HG03442 (cell line): Measurements from ENCODE around the gene TMEM179B.

Experiments used
- ATAC-seq: cut with Tn5 transposase; IDR thresholded peaks from one replicate; pipeline ENCODE4 v1.9.1; 2021; ENCODE audit warnings: mild to moderate bottlenecking, moderate library complexity; ENCODE audit not compliant: unreplicated experiment

The TMEM179B gene

GRCh38 chr11:62831520-62832335 is 44.5 kb downstream of the TMEM179B start, which contains the start of gene STX5:
Gene STX5, minus strand, starts transcription at chr11:62832051. Its CDS starts 808 bp downstream, at chr11:62831243.
- peak; percentile 86 for ATAC-seq

DNA sequence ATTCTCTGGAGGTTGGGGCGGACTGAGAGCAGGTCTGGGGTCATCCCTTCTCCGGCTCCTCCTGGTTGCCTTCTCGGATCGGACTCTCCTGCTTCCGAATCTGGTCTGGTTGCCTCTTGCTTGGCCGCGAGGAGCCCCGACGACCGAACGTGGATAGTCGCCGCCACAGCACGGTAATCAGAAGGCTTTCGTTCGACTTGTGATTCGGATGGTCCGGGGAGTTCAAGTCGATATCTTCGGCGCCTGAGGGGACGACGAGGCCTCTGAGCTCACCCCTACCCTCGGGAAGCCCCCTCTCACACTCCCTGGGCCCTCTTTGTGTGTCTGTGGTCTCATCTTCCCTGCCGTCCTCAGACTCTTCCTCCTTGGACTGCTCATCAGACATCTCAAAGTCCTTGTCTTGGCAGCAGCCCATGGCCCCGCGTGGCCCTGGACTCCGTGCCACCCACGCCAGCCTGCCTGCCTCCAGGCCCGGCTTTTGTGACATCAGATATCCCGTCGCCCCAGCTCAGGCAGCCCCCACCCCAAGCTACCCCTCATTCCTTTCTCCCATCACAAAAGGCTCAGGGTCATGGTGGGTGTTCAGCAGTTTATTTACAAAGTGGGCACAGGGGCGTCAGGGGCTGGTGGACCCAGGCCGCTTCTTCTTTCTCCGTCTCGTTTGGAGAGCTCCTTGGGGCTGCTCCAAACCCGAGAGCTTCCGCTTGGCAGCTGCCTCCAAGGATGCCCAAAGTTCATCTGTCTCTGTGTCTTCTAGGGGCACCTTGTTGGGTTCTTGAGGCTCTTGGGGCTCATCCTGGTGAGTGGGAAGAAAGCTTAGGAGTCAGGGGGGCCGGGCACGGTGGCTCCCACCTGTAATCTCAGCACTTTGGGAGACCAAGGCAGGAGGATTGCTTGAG is 45.4 kb downstream of the TMEM179B start, which contains the start of gene TEX54:
TEX54 (minus strand) TSS at position 506 of the 899 bp plus-strand sequence.
- peak; percentile 6 for ATAC-seq

DNA sequence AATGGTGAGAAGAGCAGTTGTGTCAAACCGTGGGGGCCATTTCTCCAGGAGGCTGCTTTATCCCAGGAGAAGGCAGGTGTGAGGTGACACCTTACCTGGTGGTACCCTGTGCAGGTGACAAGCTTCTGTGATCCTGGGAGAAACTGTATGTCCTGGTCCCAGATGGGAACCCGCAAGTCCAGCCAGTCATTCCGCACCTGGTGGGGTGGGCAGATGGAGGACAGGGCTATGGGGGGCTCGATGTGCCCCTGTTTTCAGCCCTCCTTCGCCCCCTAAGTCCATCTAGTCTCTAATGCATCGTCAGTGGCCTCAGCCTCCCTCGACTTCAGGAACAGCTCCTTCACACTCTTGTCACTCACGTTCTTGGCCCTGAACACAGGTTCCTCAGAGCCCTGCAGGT is 48.1 kb downstream of the TMEM179B start:
- ATAC-seq: no peak

GRCh38 chr11:62839050-62839945 is 52.1 kb downstream of the TMEM179B start, which contains the start of gene WDR74:
Gene WDR74, minus strand, starts transcription at chr11:62839590. Its CDS starts 20 bp downstream, at chr11:62839570.
- peak; percentile 41 for ATAC-seq
